ENCODE results near the gene CTH.

- TF ChIP-seq CTCF (IDR thresholded peaks at IDR 0.05; ENCODE audit: low read depth, low read length) (no peak), MAX (IDR thresholded peaks at IDR 0.05; ENCODE audit: low read depth, low read length) (no peak), MYC (IDR thresholded peaks at IDR 0.05; ENCODE audit: low read depth, low read length) (no peak), POLR2A (IDR thresholded peaks at IDR 0.05; ENCODE audit: extremely low read depth, insufficient read length) (no peak)
Measured at GRCh38 chr1:70396607-70397006, 14.5 kb upstream of the CTH start.
